Measurements from ENCODE around the gene NAALAD2.
"Not testable (repeated sequence)": the region's sequence is repeated elsewhere in the genome, so short reads cannot be mapped to it uniquely, and the experiment has no call there.

NAALAD2 gene

GRCh38 chr11:90134478-90135003, at the start of gene NAALAD2:
Gene NAALAD2 (plus strand): TSS chr11:90134663. CDS start chr11:90134759, 96 bp downstream.
- no peak within 1 kb of the TSS for H3K27ac ChIP-seq (ENCODE audit: low read depth, low read length)
- H3K4me3 ChIP-seq (ENCODE audit: insufficient read depth, low read length, poor library complexity, severe bottlenecking) = no peak within 1 kb of the TSS
- H3K9me2 ChIP-seq (replicated peaks; ENCODE audit: insufficient read depth, low read length) = no peaks in the 10 kb centered on the region
- H3F3A ChIP-seq (ENCODE audit: insufficient read depth) = no peaks in the 10 kb centered on the region
- H4K20me1 ChIP-seq (ENCODE audit: low read depth, low read length) = no peaks in the 10 kb centered on the region
- no peak within 1 kb of the TSS for H3K9ac ChIP-seq (ENCODE audit: low read length)
- no peak within 1 kb of the TSS for H3K4me2 ChIP-seq (ENCODE audit: low read depth, low read length, poor library complexity, severe bottlenecking)
- H3K27me3 ChIP-seq (ENCODE audit: low read length) = no peaks in the 10 kb centered on the region
- no peak within 1 kb of the TSS for H2AFZ ChIP-seq (ENCODE audit: low read depth, low read length, severe bottlenecking)
- no peak for TF ChIP-seq CTCF (IDR thresholded peaks at IDR 0.05; ENCODE audit: insufficient read depth, low read length, poor library complexity, severe bottlenecking)
- TF ChIP-seq EZH2phosphoT487 (conservative IDR thresholded peaks at IDR 0.05; ENCODE audit: low read length) = no peak
- H3K9me3 ChIP-seq (ENCODE audit: insufficient read depth, low read length) = no peaks in the 10 kb centered on the region
- H3K36me3 ChIP-seq (ENCODE audit: low read length) = no peaks in the 10 kb centered on the region
- no peaks in the 10 kb centered on the region for H3K79me2 ChIP-seq (ENCODE audit: insufficient read depth, low read length)

GRCh38 chr11:90085650-90086049, 48.8 kb upstream of the NAALAD2 start, which contains the start of gene UBTFL1:
Gene UBTFL1 (plus strand): TSS chr11:90085950. CDS start chr11:90085950, 0 bp downstream.
- H3K4me3 ChIP-seq (ENCODE audit: insufficient read depth, low read length, poor library complexity, severe bottlenecking); H3K79me2 ChIP-seq (ENCODE audit: insufficient read depth, low read length); H3K9ac ChIP-seq (ENCODE audit: low read length); H4K20me1 ChIP-seq (ENCODE audit: low read depth, low read length); H3K4me2 ChIP-seq (ENCODE audit: low read depth, low read length, poor library complexity, severe bottlenecking); H3K27ac ChIP-seq (ENCODE audit: low read depth, low read length); H3F3A ChIP-seq (ENCODE audit: insufficient read depth); H3K27me3 ChIP-seq (ENCODE audit: low read length); H2AFZ ChIP-seq (ENCODE audit: low read depth, low read length, severe bottlenecking); H3K36me3 ChIP-seq (ENCODE audit: low read length); H3K9me3 ChIP-seq (ENCODE audit: insufficient read depth, low read length); H3K9me2 ChIP-seq (replicated peaks; ENCODE audit: insufficient read depth, low read length): not testable (repeated sequence)

GRCh38 chr11:90088731-90089130, 45.7 kb upstream of the NAALAD2 start:
- H3K79me2 ChIP-seq (ENCODE audit: insufficient read depth, low read length) = not testable (repeated sequence)

GRCh38 chr11:90095230-90095924, 39.1 kb upstream of the NAALAD2 start:
- H3K79me2 ChIP-seq (ENCODE audit: insufficient read depth, low read length); H3K4me3 ChIP-seq (ENCODE audit: insufficient read depth, low read length, poor library complexity, severe bottlenecking): not testable (repeated sequence)

More at GRCh38 chr11:90088731-90089130, 45.7 kb upstream of the NAALAD2 start:
- not testable (repeated sequence) for H2AFZ ChIP-seq (ENCODE audit: low read depth, low read length, severe bottlenecking); H3K4me2 ChIP-seq (ENCODE audit: low read depth, low read length, poor library complexity, severe bottlenecking); H3K36me3 ChIP-seq (ENCODE audit: low read length); H4K20me1 ChIP-seq (ENCODE audit: low read depth, low read length); H3K27me3 ChIP-seq (ENCODE audit: low read length); H3K9me2 ChIP-seq (replicated peaks; ENCODE audit: insufficient read depth, low read length); H3F3A ChIP-seq (ENCODE audit: insufficient read depth); H3K9me3 ChIP-seq (ENCODE audit: insufficient read depth, low read length); H3K4me3 ChIP-seq (ENCODE audit: insufficient read depth, low read length, poor library complexity, severe bottlenecking); H3K27ac ChIP-seq (ENCODE audit: low read depth, low read length); H3K9ac ChIP-seq (ENCODE audit: low read length)

GRCh38 chr11:90098261-90098660, 36.2 kb upstream of the NAALAD2 start:
- H3K9ac ChIP-seq (ENCODE audit: low read length); H3K27ac ChIP-seq (ENCODE audit: low read depth, low read length); H3K9me2 ChIP-seq (replicated peaks; ENCODE audit: insufficient read depth, low read length); H3K4me3 ChIP-seq (ENCODE audit: insufficient read depth, low read length, poor library complexity, severe bottlenecking); H4K20me1 ChIP-seq (ENCODE audit: low read depth, low read length); H3K4me2 ChIP-seq (ENCODE audit: low read depth, low read length, poor library complexity, severe bottlenecking); H3K9me3 ChIP-seq (ENCODE audit: insufficient read depth, low read length); H3K36me3 ChIP-seq (ENCODE audit: low read length); H3F3A ChIP-seq (ENCODE audit: insufficient read depth); H2AFZ ChIP-seq (ENCODE audit: low read depth, low read length, severe bottlenecking); H3K27me3 ChIP-seq (ENCODE audit: low read length); H3K79me2 ChIP-seq (ENCODE audit: insufficient read depth, low read length): not testable (repeated sequence)

More at GRCh38 chr11:90095230-90095924, 39.1 kb upstream of the NAALAD2 start:
- H3K9me3 ChIP-seq (ENCODE audit: insufficient read depth, low read length); H3K27ac ChIP-seq (ENCODE audit: low read depth, low read length); H2AFZ ChIP-seq (ENCODE audit: low read depth, low read length, severe bottlenecking); H3K27me3 ChIP-seq (ENCODE audit: low read length); H3K36me3 ChIP-seq (ENCODE audit: low read length); H3K9ac ChIP-seq (ENCODE audit: low read length); H4K20me1 ChIP-seq (ENCODE audit: low read depth, low read length); H3K4me2 ChIP-seq (ENCODE audit: low read depth, low read length, poor library complexity, severe bottlenecking); H3K9me2 ChIP-seq (replicated peaks; ENCODE audit: insufficient read depth, low read length); H3F3A ChIP-seq (ENCODE audit: insufficient read depth): not testable (repeated sequence)
